Measurements from ENCODE around the gene HOXD8. TPM values are rescaled to one million over a fixed set of nuclear protein-coding genes. Genes with fewer than 3 reads are reported as not detected.

Gene HOXD8
- polyA plus RNA-seq, 1 of the 3 experiments (the other 2 are of a cell fraction): 6.4 TPM

DNA sequence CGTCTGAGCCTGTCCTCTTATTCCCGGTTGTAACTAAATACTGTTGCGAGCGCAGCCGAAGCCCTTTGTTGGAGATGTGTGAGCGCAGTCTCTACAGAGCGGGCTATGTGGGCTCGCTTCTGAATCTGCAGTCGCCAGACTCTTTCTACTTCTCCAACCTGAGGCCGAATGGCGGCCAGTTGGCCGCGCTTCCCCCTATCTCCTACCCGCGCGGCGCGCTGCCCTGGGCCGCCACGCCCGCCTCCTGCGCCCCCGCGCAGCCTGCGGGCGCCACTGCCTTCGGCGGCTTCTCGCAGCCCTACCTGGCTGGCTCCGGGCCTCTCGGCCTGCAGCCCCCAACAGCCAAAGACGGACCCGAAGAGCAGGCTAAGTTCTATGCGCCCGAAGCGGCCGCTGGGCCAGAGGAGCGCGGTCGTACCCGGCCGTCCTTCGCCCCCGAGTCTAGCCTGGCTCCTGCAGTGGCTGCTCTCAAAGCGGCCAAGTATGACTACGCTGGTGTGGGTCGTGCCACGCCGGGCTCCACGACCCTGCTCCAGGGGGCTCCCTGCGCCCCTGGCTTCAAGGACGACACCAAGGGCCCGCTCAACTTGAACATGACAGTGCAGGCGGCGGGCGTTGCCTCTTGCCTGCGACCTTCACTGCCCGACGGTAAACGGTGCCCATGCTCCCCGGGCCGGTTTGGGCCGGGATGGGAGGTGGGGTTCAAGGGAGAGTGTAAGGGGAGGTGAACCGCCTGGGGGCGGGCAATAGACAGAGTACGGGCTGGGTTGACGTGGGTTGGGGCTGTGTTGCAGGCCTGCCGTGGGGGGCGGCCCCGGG, 29.6 kb upstream of the HOXD8 start, which contains the start of gene HOXD12:
HOXD12 (plus strand) TSS at position 68 of the 819 bp plus-strand sequence; CDS start at position 75, 7 bp downstream.
- no peak for DNase-seq
- Histone ChIP-seq H3K27me3 (ENCODE audit: insufficient read depth) (peaks cover 97% of the 10 kb centered on the region), H3K9ac (no peak within 1 kb of the TSS), H3F3A (replicated peaks; ENCODE audit: insufficient read depth) (peaks cover 8% of the 10 kb centered on the region), H2AFZ (ENCODE audit: low read depth) (no peak within 1 kb of the TSS), H3K27ac (ENCODE audit: low read depth in 2 of 2, low read length in 1 of 2) (no peak within 1 kb of the TSS), H3K4me2 (no peak within 1 kb of the TSS), H3K79me2 (ENCODE audit: insufficient read depth) (no peaks in the 10 kb centered on the region), H4K20me1 (ENCODE audit: insufficient read depth) (no peaks in the 10 kb centered on the region), H3K36me3 (replicated peaks in 1 of 2; ENCODE audit: control insufficient read depth in 1 of 2, insufficient read depth in 2 of 2, low read length in 1 of 2) (no peaks in the 10 kb centered on the region), H3K9me2 (no peaks in the 10 kb centered on the region), H3K4me3 (ENCODE audit: low read depth in 2 of 2, low read length in 1 of 2) (peak within 1 kb of the TSS in 1 of 2 experiments; percentile 48; a peak in 1 of 4 replicates), H3K9me3 (no peaks in the 10 kb centered on the region), H3K4me1 (ENCODE audit: control insufficient read depth in 1 of 2, insufficient read depth in 2 of 2, low read depth in 1 of 2, low read length in 1 of 2) (peaks cover 0 to 26% of the 10 kb centered on the region in 2 experiments; a peak in 3 of 4 replicates)
- TF ChIP-seq EZH2phosphoT487 (IDR thresholded peaks at IDR 0.05; ENCODE audit: borderline replicate concordance, low read depth): peak; percentile 51
- TF ChIP-seq SMC3 (IDR thresholded peaks at IDR 0.05; ENCODE audit: low read depth, low read length): no peak
- no peak for TF ChIP-seq EP300 (IDR thresholded peaks at IDR 0.05; ENCODE audit: borderline replicate concordance in 1 of 2, low read depth in 1 of 2, low read length in 1 of 2)
- WGBS (ENCODE audit: low lambda C conversion rate): 60% methylated on average over 30 of the region's 70 CpGs
- ChIA-PET POLR2A (no interaction called here), CTCF (interaction anchor here (1.0 to 13.5 kb wide), 6 partner anchors 10 to 1069 kb away, joined by 3 to 264 read pairs (median 56); partner anchors contain the start of genes HOXD10 and HOXD11)

- H4K20me1 ChIP-seq (ENCODE audit: insufficient read depth): no peaks in the 10 kb centered on the region
- H3K9ac ChIP-seq: no peak overlapping the region
- H3F3A ChIP-seq (replicated peaks; ENCODE audit: insufficient read depth): peaks cover 8% of the 10 kb centered on the region
- no peak overlapping the region for H3K27ac ChIP-seq (ENCODE audit: low read depth in 2 of 2, low read length in 1 of 2)
- no peaks in the 10 kb centered on the region for H3K9me2 ChIP-seq
- TF ChIP-seq ELF1 (IDR thresholded peaks at IDR 0.05) (no peak), YY1 (IDR thresholded peaks at IDR 0.05; ENCODE audit: low read depth) (no peak), SMC3 (IDR thresholded peaks at IDR 0.05; ENCODE audit: low read depth, low read length) (no peak), IRF3 (IDR thresholded peaks at IDR 0.05; ENCODE audit: low read depth, low read length) (no peak)
- TF ChIP-seq, protein P1, sequence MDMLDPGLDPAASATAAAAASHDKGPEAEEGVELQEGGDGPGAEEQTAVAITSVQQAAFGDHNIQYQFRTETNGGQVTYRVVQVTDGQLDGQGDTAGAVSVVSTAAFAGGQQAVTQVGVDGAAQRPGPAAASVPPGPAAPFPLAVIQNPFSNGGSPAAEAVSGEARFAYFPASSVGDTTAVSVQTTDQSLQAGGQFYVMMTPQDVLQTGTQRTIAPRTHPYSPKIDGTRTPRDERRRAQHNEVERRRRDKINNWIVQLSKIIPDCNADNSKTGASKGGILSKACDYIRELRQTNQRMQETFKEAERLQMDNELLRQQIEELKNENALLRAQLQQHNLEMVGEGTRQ (IDR thresholded peaks at IDR 0.05; ENCODE audit: borderline replicate concordance, low read depth, low read length): no peak
- H3K4me2 ChIP-seq: no peak overlapping the region
- POLR2A ChIA-PET: no interaction called here
- H3K9me3 ChIP-seq: no peaks in the 10 kb centered on the region
- CTCF ChIA-PET: interaction anchor here (1.1 to 17.7 kb wide), 3 partner anchors 7 to 849 kb away, joined by 3 to 264 read pairs (median 9); partner anchors contain the start of genes HOXD12 and HOXD13
- no peak for DNase-seq
- H3K4me3 ChIP-seq (ENCODE audit: low read depth in 2 of 2, low read length in 1 of 2): no peak overlapping the region
- H3K79me2 ChIP-seq (ENCODE audit: insufficient read depth): no peaks in the 10 kb centered on the region
- no peak overlapping the region for H2AFZ ChIP-seq (ENCODE audit: low read depth)
- H3K36me3 ChIP-seq (replicated peaks in 1 of 2; ENCODE audit: control insufficient read depth in 1 of 2, insufficient read depth in 2 of 2, low read length in 1 of 2): no peaks in the 10 kb centered on the region
- peaks cover 0 to 28% of the 10 kb centered on the region in 2 experiments; a peak in 3 of 4 replicates for H3K4me1 ChIP-seq (ENCODE audit: control insufficient read depth in 1 of 2, insufficient read depth in 2 of 2, low read depth in 1 of 2, low read length in 1 of 2)
- 60% methylated on average over 27 of the region's 28 CpGs for whole genome bisulfite sequencing (ENCODE audit: low lambda C conversion rate)
- peaks cover 97% of the 10 kb centered on the region for H3K27me3 ChIP-seq (ENCODE audit: insufficient read depth)
Observed at GRCh38 chr2:176100547-176101140, 28.9 kb upstream of the HOXD8 start.

Measured in SK-N-SH (cell line).